Kasumi-1 (cell line): Measurements from ENCODE around the gene RPLP2.

Experiments
- DNase-seq, 2 experiments: peaks; one replicate each; lab custom pipeline; 2025; lab: John Stamatoyannopoulos, UW

RPLP2 gene

GRCh38 chr11:803770-804598 is 5.8 kb upstream of the RPLP2 start:
- no peak for DNase-seq

- DNase-seq: no peak
These were observed 5.2 kb upstream of the RPLP2 start for GRCh38 chr11:804599-804964.

GRCh38 chr11:808427-809286 is 1.1 kb upstream of the RPLP2 start:
- peak; percentile 51 to 66 for DNase-seq

GRCh38 chr11:810040-810567 is 337 bp downstream of the RPLP2 start:
- no peak for DNase-seq

GRCh38 chr11:811446-812245 is 1.9 kb downstream of the RPLP2 start:
- peak in 1 of 2 experiments; percentile 34 for DNase-seq

- no peak for DNase-seq
These were observed 2.6 kb downstream of the RPLP2 start for GRCh38 chr11:812390-812789.

GRCh38 chr11:813072-813455 is 3.3 kb downstream of the RPLP2 start:
- no peak for DNase-seq

- no peak for DNase-seq
These were observed 3.8 kb downstream of the RPLP2 start for GRCh38 chr11:813456-814096.

- DNase-seq: no peak
These were observed 6.1 kb downstream of the RPLP2 start for GRCh38 chr11:815675-816432.

GRCh38 chr11:816433-816779 is 6.6 kb downstream of the RPLP2 start:
- DNase-seq: no peak

- no peak for DNase-seq
These were observed 8.8 kb downstream of the RPLP2 start, which contains the start of gene PNPLA2 for GRCh38 chr11:818396-819128. TSS of gene PNPLA2 (plus strand) at chr11:818914. CDS start at chr11:819719, 805 bp downstream.

- peak; percentile 94 to 95 for DNase-seq
These were observed 9.6 kb downstream of the RPLP2 start for GRCh38 chr11:819129-819931.

GRCh38 chr11:819943-820649 is 10.3 kb downstream of the RPLP2 start:
- peak; percentile 96 for DNase-seq

- DNase-seq: no peak
These were observed 11.1 kb downstream of the RPLP2 start for GRCh38 chr11:820655-821511.

GRCh38 chr11:821512-822371 is 12.0 kb downstream of the RPLP2 start:
- peak; percentile 35 to 38 for DNase-seq

- DNase-seq: no peak
These were observed 13.9 kb downstream of the RPLP2 start for GRCh38 chr11:823441-824291.
